Astrocyte of the cerebellum (primary cell): Measurements from ENCODE around the gene CACNA2D1.

Source experiments
- DNase-seq: peaks from one replicate; pipeline ENCODE4 v3.0.0-alpha.2; 2011; ENCODE audit warnings: low read depth
- H3K4me3 ChIP-seq: 2 replicates; pipeline ENCODE4 v1.5.1; 2011; ENCODE audit warnings: mild to moderate bottlenecking, low read depth, low read length, moderate library complexity
- in situ Hi-C: cut with HindIII; loops from 2 replicates; pipeline ENCODE4 v1.10.0; 2017; ENCODE audit warnings: low sequenced_read_pairs
- TF ChIP-seq, protein P1 (sequence below): IDR thresholded peaks from 2 replicates; pipeline ENCODE4 v1.5.1; 2012; ENCODE audit warnings: low read length, low read depth, moderate library complexity, mild to moderate bottlenecking; ENCODE audit errors: missing control alignments

CACNA2D1 gene

GRCh38 chr7:82375713-82376112 lies 67.9 kb downstream of the CACNA2D1 start:
- in situ Hi-C loops: no loop called here
- TF ChIP-seq, protein P1, sequence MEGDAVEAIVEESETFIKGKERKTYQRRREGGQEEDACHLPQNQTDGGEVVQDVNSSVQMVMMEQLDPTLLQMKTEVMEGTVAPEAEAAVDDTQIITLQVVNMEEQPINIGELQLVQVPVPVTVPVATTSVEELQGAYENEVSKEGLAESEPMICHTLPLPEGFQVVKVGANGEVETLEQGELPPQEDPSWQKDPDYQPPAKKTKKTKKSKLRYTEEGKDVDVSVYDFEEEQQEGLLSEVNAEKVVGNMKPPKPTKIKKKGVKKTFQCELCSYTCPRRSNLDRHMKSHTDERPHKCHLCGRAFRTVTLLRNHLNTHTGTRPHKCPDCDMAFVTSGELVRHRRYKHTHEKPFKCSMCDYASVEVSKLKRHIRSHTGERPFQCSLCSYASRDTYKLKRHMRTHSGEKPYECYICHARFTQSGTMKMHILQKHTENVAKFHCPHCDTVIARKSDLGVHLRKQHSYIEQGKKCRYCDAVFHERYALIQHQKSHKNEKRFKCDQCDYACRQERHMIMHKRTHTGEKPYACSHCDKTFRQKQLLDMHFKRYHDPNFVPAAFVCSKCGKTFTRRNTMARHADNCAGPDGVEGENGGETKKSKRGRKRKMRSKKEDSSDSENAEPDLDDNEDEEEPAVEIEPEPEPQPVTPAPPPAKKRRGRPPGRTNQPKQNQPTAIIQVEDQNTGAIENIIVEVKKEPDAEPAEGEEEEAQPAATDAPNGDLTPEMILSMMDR: no peak
- no peak for DNase-seq
- H3K4me3 ChIP-seq: no peak overlapping the region

DNA sequence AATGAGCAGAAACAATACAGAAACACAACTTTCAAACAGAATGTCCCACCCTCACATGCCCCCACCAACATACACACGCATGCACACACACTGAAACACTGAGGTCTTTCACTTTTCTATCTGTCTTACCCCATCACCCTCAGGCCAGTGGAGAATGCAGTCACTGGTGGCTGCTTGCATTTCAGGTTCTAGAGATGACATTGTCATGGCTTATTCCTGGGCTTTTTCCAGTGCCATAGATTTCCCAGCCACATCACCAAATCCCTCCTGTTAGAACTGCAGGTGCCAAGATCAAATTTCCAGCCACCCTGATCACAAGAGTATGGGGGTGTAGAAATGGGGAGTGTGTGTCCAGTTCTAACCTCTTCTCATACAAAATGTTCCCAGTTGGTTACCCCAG lies 68.4 kb downstream of the CACNA2D1 start:
- in situ Hi-C loops: no loop called here
- H3K4me3 ChIP-seq: no peak overlapping the region
- no peak for DNase-seq
- TF ChIP-seq, protein P1: no peak

GRCh38 chr7:82373926-82374635 lies 69.5 kb downstream of the CACNA2D1 start:
- no peak for DNase-seq
- TF ChIP-seq, protein P1: no peak
- no peak overlapping the region for H3K4me3 ChIP-seq
- in situ Hi-C loops: no loop called here

GRCh38 chr7:82364671-82365070 lies 78.9 kb downstream of the CACNA2D1 start:
- no peak for DNase-seq
- H3K4me3 ChIP-seq: no peak overlapping the region
- TF ChIP-seq, protein P1: no peak
- in situ Hi-C loops: no loop called here

- no peak overlapping the region for H3K4me3 ChIP-seq
- in situ Hi-C loops: no loop called here
- no peak for DNase-seq
- TF ChIP-seq, protein P1: no peak
Measured at GRCh38 chr7:82364048-82364447, 79.5 kb downstream of the CACNA2D1 start.

- no peak overlapping the region for H3K4me3 ChIP-seq
- in situ Hi-C loops: no loop called here
- DNase-seq: no peak
- TF ChIP-seq, protein P1: no peak
Measured at GRCh38 chr7:82362129-82362706, 81.4 kb downstream of the CACNA2D1 start.
